HEK293T (cell line): ENCODE results near the gene ASIC3.
"Not testable (repeated sequence)": the region's sequence is repeated elsewhere in the genome, so short reads cannot be mapped to it uniquely, and the experiment has no call there.

Experiments used
- CTCF ChIA-PET: fragments of 350-600 bp; formaldehyde crosslinking; extraction: SDS; loops from one replicate; lab custom pipeline; 2021; ENCODE audit warnings: antibody characterized with exemption, inconsistent platforms; lab: Yijun Ruan, JAX
- POLR2A ChIA-PET: fragments of 350-600 bp; formaldehyde crosslinking; extraction: SDS; loops from one replicate; lab custom pipeline; 2020; ENCODE audit warnings: antibody characterized with exemption, inconsistent platforms; lab: Yijun Ruan, JAX
- DNase-seq: peaks from one replicate; pipeline ENCODE4 v3.0.0; 2012; ENCODE audit warnings: mixed read lengths; ENCODE audit errors: extremely low spot score
- ARNT ChIP-seq: fragments of 450-650 bp; IDR thresholded peaks from 2 replicates; pipeline ENCODE4 v1.6.1; 2017; ENCODE audit warnings: mild to moderate bottlenecking
- BHLHE40 ChIP-seq: fragments of 450-650 bp; IDR thresholded peaks from 2 replicates; pipeline ENCODE4 v1.6.1; 2016; ENCODE audit warnings: mild to moderate bottlenecking, moderate library complexity, borderline replicate concordance
- CTBP1 ChIP-seq: fragments of 450-650 bp; IDR thresholded peaks from 2 replicates; pipeline ENCODE4 v1.6.1; 2016; ENCODE audit warnings: borderline replicate concordance
- ELF4 ChIP-seq: fragments of 450-650 bp; IDR thresholded peaks from 2 replicates; pipeline ENCODE4 v1.6.1; 2017; ENCODE audit warnings: antibody characterized with exemption
- FOXA1 ChIP-seq: fragments of 450-650 bp; IDR thresholded peaks from 2 replicates; pipeline ENCODE4 v1.6.1; 2016; ENCODE audit warnings: mild to moderate bottlenecking
- FOXK2 ChIP-seq: fragments of 450-650 bp; IDR thresholded peaks from 2 replicates; pipeline ENCODE4 v1.6.1; 2016; ENCODE audit warnings: mild to moderate bottlenecking
- FOXM1 ChIP-seq: fragments of 450-650 bp; IDR thresholded peaks from 2 replicates; pipeline ENCODE4 v1.6.1; 2017; ENCODE audit warnings: mild to moderate bottlenecking, borderline replicate concordance
- HDGF ChIP-seq: fragments of 450-650 bp; IDR thresholded peaks from 2 replicates; pipeline ENCODE4 v1.6.1; 2017; ENCODE audit warnings: antibody characterized with exemption, borderline replicate concordance
- L3MBTL2 ChIP-seq: fragments of 450-650 bp; conservative IDR thresholded peaks from 2 replicates; pipeline ENCODE4 v1.6.1; 2016; ENCODE audit warnings: mild to moderate bottlenecking
- LEF1 ChIP-seq: fragments of 450-650 bp; IDR thresholded peaks from 2 replicates; pipeline ENCODE4 v1.6.1; 2017; ENCODE audit warnings: mild to moderate bottlenecking, borderline replicate concordance
- NFRKB ChIP-seq: fragments of 450-650 bp; IDR thresholded peaks from 2 replicates; pipeline ENCODE4 v1.6.1; 2016; ENCODE audit warnings: mild to moderate bottlenecking, moderate library complexity
- SP1 ChIP-seq: fragments of 450-650 bp; IDR thresholded peaks from 2 replicates; pipeline ENCODE4 v1.6.1; 2017
- SUZ12 ChIP-seq: fragments of 450-650 bp; IDR thresholded peaks from 2 replicates; pipeline ENCODE4 v1.6.1; 2016; ENCODE audit warnings: mild to moderate bottlenecking
- TARDBP ChIP-seq: fragments of 450-650 bp; IDR thresholded peaks from 2 replicates; pipeline ENCODE4 v1.6.1; 2016
- ZNF384 ChIP-seq: fragments of 450-650 bp; IDR thresholded peaks from 2 replicates; pipeline ENCODE4 v1.6.1; 2016
- TF ChIP-seq, protein P1 (sequence below): fragments of 450-650 bp; IDR thresholded peaks from 2 replicates; pipeline ENCODE4 v1.6.1; 2016

Gene ASIC3

DNA sequence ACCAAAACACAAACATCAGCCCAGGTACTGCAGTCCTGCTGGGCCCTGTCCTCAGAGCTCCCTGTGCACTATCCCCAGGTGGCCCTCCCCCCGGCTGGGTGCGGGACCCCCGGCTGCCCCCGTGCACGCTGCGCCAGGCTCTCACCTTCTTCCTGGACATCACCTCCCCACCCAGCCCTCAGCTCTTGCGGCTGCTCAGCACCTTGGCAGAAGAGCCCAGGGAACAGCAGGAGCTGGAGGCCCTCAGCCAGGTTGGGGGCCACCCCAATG lies 38.4 kb upstream of the ASIC3 start:
- ChIA-PET CTCF (interaction anchor here (1.1 to 6.7 kb wide), 5 partner anchors 8 to 162 kb away, joined by 3 to 40 read pairs (median 4); no protein-coding TSS in a partner anchor), POLR2A (interaction anchor here (0.6 to 2.0 kb wide), 4 partner anchors 9 to 1863 kb away, joined by 3 to 10 read pairs (median 3); partner anchors contain the start of genes ABCB8 and FASTK)
- no peak for DNase-seq
- no peak for TF ChIP-seq FOXM1
- TF ChIP-seq, protein P1, sequence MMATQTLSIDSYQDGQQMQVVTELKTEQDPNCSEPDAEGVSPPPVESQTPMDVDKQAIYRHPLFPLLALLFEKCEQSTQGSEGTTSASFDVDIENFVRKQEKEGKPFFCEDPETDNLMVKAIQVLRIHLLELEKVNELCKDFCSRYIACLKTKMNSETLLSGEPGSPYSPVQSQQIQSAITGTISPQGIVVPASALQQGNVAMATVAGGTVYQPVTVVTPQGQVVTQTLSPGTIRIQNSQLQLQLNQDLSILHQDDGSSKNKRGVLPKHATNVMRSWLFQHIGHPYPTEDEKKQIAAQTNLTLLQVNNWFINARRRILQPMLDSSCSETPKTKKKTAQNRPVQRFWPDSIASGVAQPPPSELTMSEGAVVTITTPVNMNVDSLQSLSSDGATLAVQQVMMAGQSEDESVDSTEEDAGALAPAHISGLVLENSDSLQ, result no peak
- TF ChIP-seq LEF1, result no peak
- TF ChIP-seq TARDBP, result no peak
- no peak for TF ChIP-seq FOXA1
- TF ChIP-seq L3MBTL2, result no peak
- no peak for TF ChIP-seq BHLHE40
- TF ChIP-seq CTBP1, result no peak

DNA sequence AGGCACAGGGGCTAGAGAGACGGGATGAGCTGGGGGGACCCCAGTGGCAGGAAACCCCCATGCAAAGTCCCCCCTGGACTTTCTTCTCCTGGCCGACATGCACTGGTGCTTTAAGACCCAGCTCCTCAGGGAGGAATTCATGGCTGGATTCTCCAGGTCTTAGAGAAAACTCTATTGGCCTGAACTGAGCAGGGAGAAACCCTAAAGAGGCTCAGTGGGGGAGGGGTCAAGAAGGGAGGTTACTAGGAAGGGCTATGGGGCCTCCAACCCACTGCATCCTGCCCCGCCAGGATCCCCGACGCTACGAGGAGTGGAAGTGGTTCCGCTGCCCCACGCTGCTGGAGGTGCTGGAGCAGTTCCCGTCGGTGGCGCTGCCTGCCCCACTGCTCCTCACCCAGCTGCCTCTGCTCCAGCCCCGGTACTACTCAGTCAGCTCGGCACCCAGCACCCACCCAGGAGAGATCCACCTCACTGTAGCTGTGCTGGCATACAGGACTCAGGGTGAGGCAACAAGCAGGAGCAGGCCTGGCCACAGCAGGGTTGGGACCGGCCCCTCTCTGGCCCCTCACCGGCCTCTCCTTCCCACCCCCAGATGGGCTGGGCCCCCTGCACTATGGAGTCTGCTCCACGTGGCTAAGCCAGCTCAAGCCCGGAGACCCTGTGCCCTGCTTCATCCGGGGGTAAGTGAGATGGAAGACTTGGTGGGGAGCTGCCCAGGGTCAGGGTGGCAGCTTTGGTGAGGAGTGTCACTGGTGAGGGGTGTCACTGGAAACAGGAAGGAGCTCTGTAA lies 37.8 kb upstream of the ASIC3 start:
- ChIA-PET CTCF (interaction anchor here (0.6 to 6.7 kb wide), 9 partner anchors 8 to 162 kb away, joined by 3 to 40 read pairs (median 4); no protein-coding TSS in a partner anchor), POLR2A (interaction anchor here (0.6 to 2.0 kb wide), 4 partner anchors 9 to 1864 kb away, joined by 3 to 10 read pairs (median 3); partner anchors contain the start of genes ABCB8 and FASTK)
- DNase-seq, result no peak
- TF ChIP-seq SUZ12 (no peak), NFRKB (no peak)

DNA sequence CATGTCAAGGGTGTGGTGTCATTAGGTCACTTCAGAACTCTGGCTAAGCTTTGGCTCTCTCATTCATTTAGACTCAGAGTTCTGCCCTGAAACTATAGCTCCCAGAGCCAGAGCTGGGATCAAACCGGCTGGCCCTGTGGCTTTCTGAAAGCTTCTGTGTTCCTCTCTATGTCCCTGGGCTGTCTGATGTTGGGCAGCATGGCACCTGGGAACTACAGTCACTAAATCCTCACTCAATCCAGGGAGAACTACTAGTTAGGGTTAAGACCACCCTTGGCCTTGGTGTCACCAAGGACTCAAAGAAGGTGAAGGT lies 37.3 kb upstream of the ASIC3 start:
- no peak for DNase-seq
- ChIA-PET POLR2A (no interaction called here), CTCF (interaction anchor here (0.5 to 6.7 kb wide), 10 partner anchors 7 to 161 kb away, joined by 3 to 40 read pairs (median 4); no protein-coding TSS in a partner anchor)
- TF ChIP-seq BHLHE40 (no peak), TARDBP (no peak), HDGF (no peak)

DNA sequence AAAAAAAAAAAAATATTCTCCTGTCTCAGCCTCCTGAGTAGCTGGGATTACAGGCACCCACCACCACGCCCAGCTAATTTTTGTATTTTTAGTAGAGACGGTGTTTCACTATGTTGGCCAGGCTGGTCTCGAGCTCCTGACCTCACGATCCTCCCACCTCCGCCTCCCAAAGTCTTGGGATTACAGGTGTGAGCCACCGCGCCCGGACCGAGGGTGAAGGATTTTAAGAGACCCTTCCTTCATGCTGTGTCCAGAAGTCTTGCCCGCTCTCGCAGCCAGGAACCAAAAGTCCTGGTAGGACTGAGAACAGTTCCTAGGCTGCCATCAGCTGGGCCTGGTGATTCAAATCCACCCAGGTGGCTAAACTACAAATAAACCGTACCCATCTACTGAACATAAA lies 36.7 kb upstream of the ASIC3 start:
- CTCF ChIA-PET, result interaction anchor here (0.5 to 2.0 kb wide), 8 partner anchors 8 to 113 kb away, joined by 3 to 5 read pairs (median 3); no protein-coding TSS in a partner anchor

DNA sequence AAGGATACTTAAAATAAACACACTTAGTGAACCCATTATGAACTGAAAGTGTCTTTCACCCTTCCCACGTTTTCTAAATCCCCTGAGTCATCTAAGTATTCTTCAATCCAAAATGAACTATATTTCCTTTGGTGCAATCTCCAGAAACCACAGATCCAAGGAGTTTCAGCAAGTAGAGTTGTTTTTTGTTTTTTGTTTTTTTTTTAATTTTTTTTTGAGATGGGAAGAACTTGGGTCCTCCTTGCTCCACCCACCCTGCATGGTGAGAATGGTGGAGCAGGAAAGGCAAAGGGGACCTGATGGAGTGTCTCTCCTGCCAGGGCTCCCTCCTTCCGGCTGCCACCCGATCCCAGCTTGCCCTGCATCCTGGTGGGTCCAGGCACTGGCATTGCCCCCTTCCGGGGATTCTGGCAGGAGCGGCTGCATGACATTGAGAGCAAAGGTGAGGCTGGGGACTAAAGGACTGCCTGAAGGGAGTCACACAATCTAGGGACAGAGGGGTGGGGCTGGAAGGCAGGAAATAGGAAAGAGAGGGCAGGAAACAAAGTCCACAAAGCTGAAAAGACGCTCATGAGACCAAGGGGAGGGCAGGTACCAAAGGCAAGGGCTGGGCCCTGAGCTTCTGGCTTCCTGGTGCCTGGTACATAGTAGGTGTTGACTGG lies 36.2 kb upstream of the ASIC3 start:
- ChIA-PET CTCF (interaction anchor here (0.7 to 1.3 kb wide), 5 partner anchors 8 to 114 kb away, joined by 3 to 9 read pairs (median 4); no protein-coding TSS in a partner anchor), POLR2A (interaction anchor here (1.9 kb wide), 1 partner anchor 16 kb away, joined by 9 read pairs; the partner anchor contains the start of gene ABCB8)
- TF ChIP-seq FOXK2, result no peak
- no peak for TF ChIP-seq BHLHE40
- TF ChIP-seq NFRKB, result no peak

More for the DNA sequence above, 36.7 kb upstream of the ASIC3 start:
- DNase-seq, result not testable (repeated sequence)
- POLR2A ChIA-PET, result interaction anchor here (1.9 kb wide), 1 partner anchor 17 kb away, joined by 9 read pairs; the partner anchor contains the start of gene ABCB8

DNA sequence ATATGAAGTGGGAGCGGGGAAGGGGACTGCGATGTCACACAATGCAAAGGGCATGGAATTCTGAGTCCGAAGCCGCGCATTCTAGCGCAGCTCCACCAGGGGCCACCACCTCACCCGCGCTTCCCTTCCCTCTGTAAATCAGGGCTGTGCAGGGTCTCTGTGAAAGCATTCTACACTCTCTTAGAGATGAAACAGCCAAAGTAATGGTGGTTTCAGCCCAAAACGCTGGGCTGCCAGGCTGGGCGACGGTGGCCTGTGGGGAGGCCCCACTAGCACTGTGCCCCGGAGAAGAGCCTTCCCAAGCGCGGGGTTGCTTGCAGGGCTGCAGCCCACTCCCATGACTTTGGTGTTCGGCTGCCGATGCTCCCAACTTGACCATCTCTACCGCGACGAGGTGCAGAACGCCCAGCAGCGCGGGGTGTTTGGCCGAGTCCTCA lies 35.4 kb upstream of the ASIC3 start:
- TF ChIP-seq HDGF (no peak), CTBP1 (no peak), FOXM1 (no peak), SP1 (no peak), ELF4 (no peak), SUZ12 (no peak), LEF1 (no peak), ZNF384 (no peak)
- ChIA-PET CTCF (interaction anchor here (0.7 to 1.3 kb wide), 4 partner anchors 9 to 115 kb away, joined by 3 to 9 read pairs (median 4); no protein-coding TSS in a partner anchor), POLR2A (interaction anchor here (1.9 kb wide), 1 partner anchor 15 kb away, joined by 9 read pairs; the partner anchor contains the start of gene ABCB8)
- DNase-seq, result peak; percentile 85

More for the DNA sequence above, 36.2 kb upstream of the ASIC3 start:
- DNase-seq, result no peak

DNA sequence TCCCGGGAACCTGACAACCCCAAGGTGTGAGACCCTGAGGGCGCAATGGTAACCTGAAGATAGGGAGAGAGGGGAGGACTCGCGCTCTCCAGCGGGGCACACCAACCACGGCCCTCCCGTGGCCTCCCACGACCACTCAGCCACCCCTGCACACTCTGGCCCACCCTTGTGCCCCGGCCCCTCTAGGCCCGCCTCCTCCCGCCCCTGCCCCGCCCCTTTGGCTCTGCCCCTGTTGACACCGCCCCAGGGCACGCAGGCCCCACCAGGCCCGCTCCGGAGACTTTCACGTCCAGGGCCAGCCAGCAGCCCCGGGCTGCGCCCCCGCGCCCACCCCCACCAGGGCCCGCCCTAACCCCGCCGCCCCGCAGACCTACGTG lies 35.0 kb upstream of the ASIC3 start:
- no peak for DNase-seq

More for the DNA sequence above, 35.0 kb upstream of the ASIC3 start:
- POLR2A ChIA-PET, result interaction anchor here (1.9 kb wide), 1 partner anchor 15 kb away, joined by 9 read pairs; the partner anchor contains the start of gene ABCB8
- CTCF ChIA-PET, result interaction anchor here (1.2 to 1.3 kb wide), 2 partner anchors 51 to 97 kb away, joined by 3 to 9 read pairs; no protein-coding TSS in a partner anchor
- no peak for TF ChIP-seq L3MBTL2
- TF ChIP-seq ARNT, result no peak
- no peak for TF ChIP-seq SUZ12
- TF ChIP-seq, protein P1, result no peak
- no peak for TF ChIP-seq ELF4
- TF ChIP-seq FOXK2, result no peak
- no peak for TF ChIP-seq CTBP1
- TF ChIP-seq TARDBP, result no peak
- no peak for TF ChIP-seq NFRKB
